Choroid plexus epithelial cell (primary cell): ENCODE data around the gene C15orf40.
"Not testable (repeated sequence)": the region's sequence is repeated elsewhere in the genome, so short reads cannot be mapped to it uniquely, and the experiment has no call there.

Source experiments
- DNase-seq: peaks from one replicate; pipeline ENCODE4 v3.0.0-alpha.2; 2010; ENCODE audit warnings: low read depth
- H3K4me3 ChIP-seq: 2 replicates; pipeline ENCODE4 v1.5.1; 2011; ENCODE audit warnings: low read depth, mild to moderate bottlenecking, control low read depth, low read length, moderate library complexity
- TF ChIP-seq, protein P1 (sequence below): conservative IDR thresholded peaks from 2 replicates; pipeline ENCODE4 v1.5.1; 2011; ENCODE audit warnings: low read depth, mild to moderate bottlenecking, control low read depth, inconsistent platforms, low read length, moderate library complexity

Gene C15orf40

DNA sequence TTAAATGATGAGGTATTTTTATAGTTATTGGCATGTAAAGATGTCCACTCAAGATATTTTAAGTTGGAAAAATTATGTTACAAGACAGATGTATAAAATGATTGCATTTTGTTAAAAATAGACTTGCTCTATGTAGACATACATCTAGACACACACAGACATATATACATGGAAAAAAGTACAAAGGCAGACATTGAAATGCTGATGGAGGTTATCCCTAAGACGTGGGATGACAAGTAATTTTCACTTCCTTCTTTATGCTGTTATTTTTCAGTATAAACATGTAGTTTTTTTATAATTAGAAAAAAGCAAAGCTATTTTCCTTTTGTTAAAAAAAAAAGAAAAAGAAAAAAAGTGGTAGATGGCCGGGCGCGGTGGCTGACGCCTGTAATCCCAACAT is 66.1 kb downstream of the C15orf40 start:
- DNase-seq = no peak
- TF ChIP-seq, protein P1, sequence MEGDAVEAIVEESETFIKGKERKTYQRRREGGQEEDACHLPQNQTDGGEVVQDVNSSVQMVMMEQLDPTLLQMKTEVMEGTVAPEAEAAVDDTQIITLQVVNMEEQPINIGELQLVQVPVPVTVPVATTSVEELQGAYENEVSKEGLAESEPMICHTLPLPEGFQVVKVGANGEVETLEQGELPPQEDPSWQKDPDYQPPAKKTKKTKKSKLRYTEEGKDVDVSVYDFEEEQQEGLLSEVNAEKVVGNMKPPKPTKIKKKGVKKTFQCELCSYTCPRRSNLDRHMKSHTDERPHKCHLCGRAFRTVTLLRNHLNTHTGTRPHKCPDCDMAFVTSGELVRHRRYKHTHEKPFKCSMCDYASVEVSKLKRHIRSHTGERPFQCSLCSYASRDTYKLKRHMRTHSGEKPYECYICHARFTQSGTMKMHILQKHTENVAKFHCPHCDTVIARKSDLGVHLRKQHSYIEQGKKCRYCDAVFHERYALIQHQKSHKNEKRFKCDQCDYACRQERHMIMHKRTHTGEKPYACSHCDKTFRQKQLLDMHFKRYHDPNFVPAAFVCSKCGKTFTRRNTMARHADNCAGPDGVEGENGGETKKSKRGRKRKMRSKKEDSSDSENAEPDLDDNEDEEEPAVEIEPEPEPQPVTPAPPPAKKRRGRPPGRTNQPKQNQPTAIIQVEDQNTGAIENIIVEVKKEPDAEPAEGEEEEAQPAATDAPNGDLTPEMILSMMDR = no peak
- no peak overlapping the region for H3K4me3 ChIP-seq

DNA sequence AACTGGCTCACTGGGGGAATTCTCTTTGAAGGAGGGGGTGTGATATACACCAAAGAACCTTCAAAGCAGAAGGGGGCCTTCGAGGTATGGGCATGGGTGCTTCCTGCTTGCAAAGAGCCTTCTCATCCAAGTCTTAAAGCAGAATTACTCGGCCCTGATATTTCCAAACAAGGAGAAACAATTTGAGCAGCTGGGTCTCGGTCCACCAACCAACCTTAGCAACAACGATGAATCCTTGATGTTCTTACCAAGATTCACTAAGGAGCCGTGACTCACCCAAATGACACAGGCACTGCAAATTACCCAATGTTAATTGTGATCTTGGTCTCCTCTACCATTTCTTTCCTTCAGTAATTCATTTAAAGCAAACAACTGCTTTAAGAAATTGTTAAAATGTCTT is 66.6 kb downstream of the C15orf40 start:
- no peak for DNase-seq
- TF ChIP-seq, protein P1 = no peak
- H3K4me3 ChIP-seq = no peak overlapping the region

DNA sequence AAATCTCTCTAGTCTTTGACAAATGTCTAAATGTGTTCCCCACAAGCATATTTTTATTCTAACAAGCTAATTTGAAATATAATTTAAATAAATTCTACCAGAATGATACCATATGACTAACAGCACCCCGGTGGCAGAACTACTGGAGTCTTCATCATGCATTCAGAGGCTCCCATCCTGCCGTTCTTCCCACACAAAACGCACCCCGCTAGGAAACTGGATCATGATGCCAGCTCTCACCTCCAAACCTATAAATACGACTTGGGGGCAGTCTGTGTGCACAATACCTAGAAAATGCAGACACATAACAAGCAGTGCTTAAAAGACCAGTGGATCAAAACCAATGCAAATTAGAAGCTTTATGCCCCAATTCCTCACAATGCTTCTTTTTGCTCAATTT is 67.4 kb downstream of the C15orf40 start:
- DNase-seq = no peak
- H3K4me3 ChIP-seq = no peak overlapping the region
- TF ChIP-seq, protein P1 = no peak

DNA sequence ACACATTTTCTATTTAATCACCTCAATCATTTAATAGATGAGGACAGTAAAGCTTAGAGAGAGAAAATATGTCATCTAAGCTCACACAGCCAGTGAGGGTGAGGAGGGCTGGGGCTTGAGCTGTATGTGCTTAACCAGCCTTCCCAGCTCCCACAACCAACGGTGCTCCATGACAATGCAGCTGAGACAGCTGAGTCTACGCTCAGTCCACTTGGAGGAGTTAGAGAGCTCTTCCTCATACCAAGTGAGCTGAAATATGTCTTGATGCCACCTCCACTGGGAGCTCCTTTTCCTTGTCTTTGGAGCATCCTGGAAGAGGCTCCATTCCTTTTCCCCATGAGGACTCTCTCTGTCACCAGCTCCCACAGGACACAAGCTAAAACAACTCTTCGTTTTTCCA is 68.3 kb downstream of the C15orf40 start:
- DNase-seq = no peak
- TF ChIP-seq, protein P1 = no peak
- no peak overlapping the region for H3K4me3 ChIP-seq

DNA sequence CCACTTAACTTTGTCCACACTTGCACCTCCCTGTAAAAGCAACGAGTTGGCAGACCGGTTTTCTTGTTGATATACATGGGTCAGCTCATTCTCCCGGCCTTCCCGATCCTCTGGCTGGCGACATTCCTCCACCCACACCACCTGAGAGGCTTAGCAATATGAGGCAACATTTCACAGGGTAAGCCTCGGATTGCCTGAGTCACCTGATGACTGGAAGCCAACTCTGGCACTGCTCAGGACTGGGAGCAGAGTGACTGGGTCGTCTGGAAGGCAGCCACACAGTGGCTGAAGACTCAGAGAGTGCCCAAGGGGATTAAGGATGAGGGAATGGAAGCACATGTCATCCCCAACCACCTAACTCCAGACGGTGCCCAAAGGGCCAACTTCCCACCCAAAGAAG is 68.7 kb downstream of the C15orf40 start:
- no peak for DNase-seq
- no peak overlapping the region for H3K4me3 ChIP-seq
- TF ChIP-seq, protein P1 = no peak

DNA sequence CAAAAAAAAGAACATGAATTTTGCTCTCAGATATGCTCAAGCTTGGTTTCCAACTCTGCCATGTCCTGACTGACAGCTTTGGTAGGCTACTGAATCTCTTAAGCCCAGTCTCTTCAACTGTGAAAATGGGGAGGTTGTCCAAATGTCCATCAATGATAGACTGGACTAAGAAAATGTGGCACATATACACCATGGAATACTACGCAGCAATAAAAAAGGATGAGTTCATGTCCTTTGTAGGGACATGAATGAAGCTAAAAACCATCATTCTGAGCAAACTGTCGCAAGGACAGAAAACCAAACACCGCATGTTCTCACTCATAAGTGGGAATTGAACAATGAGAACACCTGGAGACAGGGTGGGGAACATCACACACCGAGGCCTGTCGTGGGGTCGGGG is 71.8 kb downstream of the C15orf40 start:
- not testable (repeated sequence) for H3K4me3 ChIP-seq, DNase-seq
